ENCODE measurements around the gene KCNMB2.
A peak's percentile ranks its signal among the peaks of the same experiment; 100 is the strongest.
"Not testable (repeated sequence)": the region's sequence is repeated elsewhere in the genome, so short reads cannot be mapped to it uniquely, and the experiment has no call there.

KCNMB2 gene

GRCh38 chr3:178536211-178537079 lies at the start of gene KCNMB2:
TSS of gene KCNMB2 (plus strand) at chr3:178536436.
- DNase-seq = no peak

GRCh38 chr3:178486903-178487302 lies 49.3 kb upstream of the KCNMB2 start:
- DNase-seq = no peak

- no peak for DNase-seq
Observed at GRCh38 chr3:178487752-178488151, 48.5 kb upstream of the KCNMB2 start.

- no peak for DNase-seq
Observed at GRCh38 chr3:178491751-178492150, 44.5 kb upstream of the KCNMB2 start.

GRCh38 chr3:178492491-178492890 lies 43.7 kb upstream of the KCNMB2 start:
- no peak for DNase-seq

GRCh38 chr3:178494386-178494785 lies 41.9 kb upstream of the KCNMB2 start:
- peak; percentile 44 for DNase-seq

- DNase-seq = no peak
Observed at GRCh38 chr3:178496911-178497310, 39.3 kb upstream of the KCNMB2 start.

- no peak for DNase-seq
Observed at GRCh38 chr3:178498871-178499270, 37.4 kb upstream of the KCNMB2 start.

- no peak for DNase-seq
Observed at GRCh38 chr3:178500631-178501030, 35.6 kb upstream of the KCNMB2 start.

GRCh38 chr3:178504128-178504527 lies 32.1 kb upstream of the KCNMB2 start:
- DNase-seq = no peak

GRCh38 chr3:178505832-178506231 lies 30.4 kb upstream of the KCNMB2 start:
- no peak for DNase-seq

- DNase-seq = no peak
Observed at GRCh38 chr3:178507507-178508442, 28.5 kb upstream of the KCNMB2 start.

- DNase-seq = no peak
Observed at GRCh38 chr3:178508443-178508825, 27.8 kb upstream of the KCNMB2 start.

GRCh38 chr3:178510496-178510895 lies 25.7 kb upstream of the KCNMB2 start:
- DNase-seq = no peak

GRCh38 chr3:178512647-178513046 lies 23.6 kb upstream of the KCNMB2 start:
- no peak for DNase-seq

- no peak for DNase-seq
Observed at GRCh38 chr3:178513546-178514380, 22.5 kb upstream of the KCNMB2 start.

- DNase-seq = no peak
Observed at GRCh38 chr3:178514401-178514800, 21.8 kb upstream of the KCNMB2 start.

GRCh38 chr3:178515076-178515744 lies 21.0 kb upstream of the KCNMB2 start:
- DNase-seq = not testable (repeated sequence)

GRCh38 chr3:178517665-178518334 lies 18.4 kb upstream of the KCNMB2 start:
- DNase-seq = no peak

GRCh38 chr3:178518660-178519396 lies 17.4 kb upstream of the KCNMB2 start:
- DNase-seq = no peak

- no peak for DNase-seq
Observed at GRCh38 chr3:178519701-178520100, 16.5 kb upstream of the KCNMB2 start.

Measured in kidney glomerular epithelial cell (primary cell).